Peyer's patch (tissue), 4 donors: ENCODE data around the gene IMPG2.

Experiments used
- POLR2A ChIP-seq, 2 donors: fragments of 450-650 bp; IDR thresholded peaks; one replicate each; pipeline ENCODE4 v1.5.1; 2017; ENCODE audit warnings: antibody characterized with exemption in 2 of 2, mild to moderate bottlenecking in 2 of 2, moderate library complexity in 2 of 2
- TF ChIP-seq, protein P1 (sequence below), 6 experiments: fragments of 450-650 bp in 4 of 6; fragments of 200-600 bp in 2 of 6; sonication (generic) in 1 of 6; IDR thresholded peaks; one replicate each; pipeline ENCODE4 v1.5.1; 2017 to 2019; ENCODE audit warnings: antibody characterized with exemption in 6 of 6, mild to moderate bottlenecking in 3 of 6, moderate library complexity in 1 of 6

DNA sequence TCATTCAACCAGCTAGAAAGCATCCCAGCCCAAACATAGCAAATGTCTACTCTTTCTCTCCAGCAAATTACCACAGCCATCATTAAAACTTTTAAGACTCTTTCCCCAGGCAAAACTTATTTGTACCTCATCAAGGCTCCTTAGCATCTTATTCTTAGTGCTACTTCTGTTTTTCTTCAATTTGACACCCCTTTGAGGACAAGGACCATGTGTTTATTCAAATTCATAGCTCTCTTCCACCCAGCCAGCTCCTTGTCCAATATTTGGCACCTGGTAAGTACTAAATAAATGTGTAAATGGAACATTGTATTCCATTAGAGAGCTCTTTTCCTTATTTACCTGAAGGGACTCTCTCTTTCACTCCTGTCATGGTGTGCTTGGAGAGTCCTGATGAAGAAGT, 89.8 kb downstream of the IMPG2 start:
- TF ChIP-seq, protein P1, sequence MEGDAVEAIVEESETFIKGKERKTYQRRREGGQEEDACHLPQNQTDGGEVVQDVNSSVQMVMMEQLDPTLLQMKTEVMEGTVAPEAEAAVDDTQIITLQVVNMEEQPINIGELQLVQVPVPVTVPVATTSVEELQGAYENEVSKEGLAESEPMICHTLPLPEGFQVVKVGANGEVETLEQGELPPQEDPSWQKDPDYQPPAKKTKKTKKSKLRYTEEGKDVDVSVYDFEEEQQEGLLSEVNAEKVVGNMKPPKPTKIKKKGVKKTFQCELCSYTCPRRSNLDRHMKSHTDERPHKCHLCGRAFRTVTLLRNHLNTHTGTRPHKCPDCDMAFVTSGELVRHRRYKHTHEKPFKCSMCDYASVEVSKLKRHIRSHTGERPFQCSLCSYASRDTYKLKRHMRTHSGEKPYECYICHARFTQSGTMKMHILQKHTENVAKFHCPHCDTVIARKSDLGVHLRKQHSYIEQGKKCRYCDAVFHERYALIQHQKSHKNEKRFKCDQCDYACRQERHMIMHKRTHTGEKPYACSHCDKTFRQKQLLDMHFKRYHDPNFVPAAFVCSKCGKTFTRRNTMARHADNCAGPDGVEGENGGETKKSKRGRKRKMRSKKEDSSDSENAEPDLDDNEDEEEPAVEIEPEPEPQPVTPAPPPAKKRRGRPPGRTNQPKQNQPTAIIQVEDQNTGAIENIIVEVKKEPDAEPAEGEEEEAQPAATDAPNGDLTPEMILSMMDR (IDR thresholded peaks at IDR 0.05): no peak
- TF ChIP-seq POLR2A (IDR thresholded peaks at IDR 0.05): no peak
